HG03280 (cell line): Measurements from ENCODE around the gene GJA3.

Experiments
- ATAC-seq: cut with Tn5 transposase; IDR thresholded peaks from one replicate; pipeline ENCODE4 v1.9.1; 2021; ENCODE audit warnings: mild to moderate bottlenecking, moderate library complexity; ENCODE audit not compliant: unreplicated experiment

The GJA3 gene

DNA sequence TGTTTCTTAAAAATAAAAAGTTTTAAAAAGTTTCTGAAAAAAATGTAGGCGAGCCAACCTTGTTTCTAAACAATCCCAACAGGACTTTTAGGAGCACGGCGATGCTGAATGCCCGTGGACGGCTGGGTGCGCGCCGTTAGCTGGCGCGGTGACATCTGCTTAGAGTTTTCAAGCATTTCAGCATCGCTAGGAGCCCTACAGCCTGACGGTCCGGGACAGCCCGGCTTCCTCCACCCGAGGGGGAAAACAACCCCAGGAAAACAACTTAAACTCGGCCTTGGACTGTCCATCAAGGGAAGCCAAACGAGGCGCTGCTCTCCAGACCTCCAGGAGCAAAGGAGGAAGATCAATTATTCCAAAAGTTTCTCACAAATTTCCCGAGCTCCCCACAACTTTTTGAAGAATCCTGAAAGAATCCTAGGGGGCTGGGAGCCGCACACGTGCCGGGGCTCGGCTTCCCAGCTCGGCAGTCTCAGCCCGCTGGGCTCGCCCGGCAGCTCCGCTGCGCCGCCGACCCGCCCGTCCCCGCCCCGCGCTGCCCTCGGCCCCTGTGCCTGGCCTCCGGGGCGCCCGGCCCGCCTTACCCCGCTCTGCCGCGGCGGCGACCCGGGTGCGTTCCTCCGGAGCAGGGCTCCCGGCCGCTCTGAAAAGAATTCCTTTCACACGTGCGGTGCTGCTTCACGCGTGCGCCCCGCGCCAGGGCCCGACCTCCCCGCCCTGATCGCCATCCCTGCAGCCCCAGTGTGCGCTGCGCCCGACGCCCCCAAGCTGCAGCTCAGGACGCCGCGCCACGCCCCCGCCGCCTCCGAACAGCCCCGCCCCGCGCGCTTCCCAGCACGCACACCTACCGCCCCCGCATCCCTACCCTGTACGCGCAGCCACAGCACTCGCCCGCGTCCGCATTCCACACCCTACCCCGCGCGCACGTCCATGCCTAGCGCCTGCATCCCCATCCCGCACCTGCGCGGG lies at the start of gene GJA3:
Gene GJA3, minus strand, starts transcription at position 747 of the 969 bp plus-strand sequence. CDS start 17,764 bp downstream, outside the sequence.
- peak; percentile 41 for ATAC-seq

DNA sequence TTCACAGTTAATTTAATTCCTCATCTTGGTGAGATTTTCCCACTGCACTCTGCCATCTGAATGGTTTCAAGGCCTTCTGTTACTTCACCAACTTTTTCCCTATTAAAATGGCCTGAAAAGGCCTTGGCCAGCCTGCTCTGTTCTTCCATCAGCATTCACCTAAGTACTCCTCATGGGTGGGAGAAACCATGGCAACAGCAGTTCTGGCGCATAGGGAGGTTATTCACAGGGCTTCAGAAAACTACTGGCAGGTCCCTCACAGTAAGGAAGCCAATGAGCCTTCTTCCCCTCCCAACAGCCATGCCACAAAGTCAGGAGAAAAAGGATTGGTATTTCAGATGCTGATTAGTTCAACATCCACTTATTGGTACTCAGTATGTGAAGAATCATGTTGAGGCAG lies 49.1 kb upstream of the GJA3 start:
- no peak for ATAC-seq

DNA sequence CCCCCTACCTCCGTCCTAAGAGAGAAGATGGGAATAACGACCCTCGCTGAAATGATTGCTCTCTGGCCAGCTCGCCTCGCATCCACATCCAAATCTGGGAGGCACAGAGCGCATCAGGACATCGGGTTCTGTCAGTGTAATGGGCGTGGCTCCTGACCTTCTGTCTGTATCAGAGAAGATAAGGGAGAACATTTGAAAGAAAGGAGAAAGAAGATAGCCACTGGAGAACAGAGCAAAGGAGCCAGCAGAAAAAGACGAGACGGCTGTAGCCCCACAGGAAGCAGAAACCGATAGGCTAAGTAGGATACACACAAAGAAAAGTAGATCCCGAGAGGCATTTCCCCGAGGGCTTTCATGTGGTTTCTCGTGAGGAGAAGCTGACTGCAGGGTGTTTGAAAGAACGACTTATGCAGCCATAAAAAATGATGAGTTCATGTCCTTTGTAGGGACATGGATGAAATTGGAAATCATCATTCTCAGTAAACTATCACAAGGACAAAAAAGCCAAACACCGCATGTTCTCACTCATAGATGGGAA lies 45.9 kb upstream of the GJA3 start:
- no peak for ATAC-seq

DNA sequence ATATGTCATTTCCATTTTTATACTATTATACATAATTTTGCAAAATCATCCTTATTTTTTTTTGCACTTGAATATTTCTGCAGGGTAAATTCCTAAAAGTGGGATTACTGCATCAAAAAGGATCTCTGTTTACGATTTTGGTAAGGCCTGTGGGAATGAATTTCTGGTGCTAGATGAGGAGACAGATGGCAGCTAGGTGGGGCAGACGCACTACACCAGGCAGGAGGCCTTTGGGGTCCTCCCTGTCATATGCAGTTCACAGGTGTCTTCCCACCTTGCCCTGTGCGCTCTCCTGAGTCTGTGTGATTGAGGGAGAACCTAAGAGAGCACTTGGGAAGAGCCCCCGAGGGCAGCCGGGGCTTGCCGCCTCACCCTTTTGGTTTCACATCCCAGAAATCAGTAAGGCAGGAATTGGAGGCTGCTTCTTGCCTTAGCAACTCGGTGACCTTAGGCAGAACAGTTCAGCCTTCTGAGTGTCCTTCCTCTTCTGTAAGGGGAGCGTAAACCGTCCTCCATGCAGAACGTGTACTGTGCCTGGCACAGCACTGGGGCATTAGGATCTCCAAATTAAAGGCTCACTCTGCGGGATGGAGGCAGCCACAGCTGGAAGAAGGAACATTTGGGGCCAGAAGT lies 45.3 kb upstream of the GJA3 start:
- no peak for ATAC-seq

DNA sequence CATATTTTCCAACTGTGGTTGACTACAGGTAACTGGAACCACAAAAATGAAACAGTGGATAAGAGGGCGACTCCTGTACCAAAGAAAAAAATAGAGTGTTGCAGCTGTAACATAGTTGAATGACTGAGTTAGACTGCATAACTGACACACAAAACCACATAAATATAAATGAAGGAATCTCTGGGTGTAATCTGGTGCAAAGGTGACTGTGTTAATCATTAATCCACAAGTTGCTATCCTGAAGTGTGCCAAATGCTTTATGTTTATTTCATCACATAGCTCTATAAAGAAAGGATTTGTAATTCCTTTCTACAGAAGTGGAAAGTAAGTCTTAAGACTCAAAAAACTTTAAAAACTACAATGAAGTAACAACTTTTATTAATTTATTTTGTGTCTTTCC lies 37.9 kb upstream of the GJA3 start:
- ATAC-seq, result no peak

DNA sequence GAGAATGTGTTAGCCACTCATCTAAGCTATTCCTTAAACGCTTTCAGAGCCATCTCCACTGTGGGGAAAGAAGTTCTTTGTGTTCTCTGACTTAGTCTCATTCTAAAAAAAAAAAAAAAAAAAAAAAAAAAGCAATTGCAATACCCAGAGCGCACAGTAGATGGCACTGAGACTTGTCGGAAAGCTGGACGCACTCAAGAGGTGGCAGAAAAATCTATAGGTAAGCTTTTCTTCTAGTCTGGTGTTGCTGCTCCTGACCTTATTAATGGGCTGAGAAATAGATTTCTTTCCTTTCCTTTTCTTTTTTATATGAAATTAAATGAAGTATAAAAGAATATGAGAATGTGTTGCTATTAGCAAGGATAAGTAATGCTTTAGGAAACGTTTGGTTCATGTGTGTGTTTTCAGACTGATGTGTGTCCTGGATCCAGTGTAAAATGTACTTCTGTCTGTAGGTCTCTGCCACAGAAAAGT lies 36.5 kb upstream of the GJA3 start:
- no peak for ATAC-seq

DNA sequence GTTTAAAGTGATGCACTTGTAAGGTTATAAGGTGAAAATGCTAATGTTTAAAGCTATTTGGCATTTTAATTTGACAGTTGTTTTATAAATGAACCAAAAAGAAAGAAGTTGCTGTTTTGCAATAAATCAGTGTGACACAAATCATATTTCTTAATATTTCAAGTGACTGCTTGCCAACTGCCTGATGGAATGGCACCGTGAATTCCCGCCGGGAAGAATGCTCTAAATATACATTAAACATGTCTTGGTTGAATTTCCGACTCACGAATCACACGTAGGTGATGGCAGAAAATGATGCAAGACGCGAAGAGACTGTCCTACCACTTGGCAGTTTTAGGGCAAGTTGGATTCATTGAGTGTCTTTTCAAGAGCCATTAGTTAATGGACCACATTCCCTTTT lies 34.9 kb upstream of the GJA3 start:
- ATAC-seq, result no peak

DNA sequence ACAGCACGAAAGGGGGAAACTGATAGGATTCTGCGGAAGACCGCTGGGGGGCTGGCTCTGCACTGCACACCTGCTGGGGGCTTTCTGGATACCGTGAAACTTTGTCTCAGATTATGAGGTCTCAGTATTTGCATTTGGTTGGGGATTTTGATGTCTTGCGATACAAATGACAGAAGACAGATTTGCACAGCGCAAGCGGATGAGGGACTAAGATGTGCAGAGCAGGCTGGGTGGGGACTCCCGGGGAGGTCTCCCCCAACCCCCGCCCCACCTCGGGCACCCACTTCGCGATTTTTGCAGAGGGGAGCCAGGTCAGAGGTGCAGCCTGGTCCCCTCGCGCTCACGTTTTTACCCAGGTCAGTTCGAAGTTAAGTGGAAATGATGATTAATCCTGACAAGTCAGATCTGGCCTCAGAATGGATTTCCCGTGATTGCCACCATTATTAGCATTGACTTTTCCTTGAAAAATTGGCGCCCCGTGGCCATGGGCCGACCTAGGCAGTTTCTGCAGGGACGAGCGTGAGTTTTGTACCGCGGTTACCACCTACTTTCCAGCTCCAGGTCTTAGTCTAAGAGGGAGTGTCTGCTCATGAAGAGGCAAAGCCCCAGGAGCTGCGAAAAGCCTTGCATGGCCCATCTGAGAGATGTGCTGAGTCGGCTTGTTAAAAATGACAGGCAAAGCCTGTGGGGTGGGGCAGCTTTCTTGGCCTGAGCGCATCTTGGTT lies 33.2 kb upstream of the GJA3 start:
- ATAC-seq, result no peak

DNA sequence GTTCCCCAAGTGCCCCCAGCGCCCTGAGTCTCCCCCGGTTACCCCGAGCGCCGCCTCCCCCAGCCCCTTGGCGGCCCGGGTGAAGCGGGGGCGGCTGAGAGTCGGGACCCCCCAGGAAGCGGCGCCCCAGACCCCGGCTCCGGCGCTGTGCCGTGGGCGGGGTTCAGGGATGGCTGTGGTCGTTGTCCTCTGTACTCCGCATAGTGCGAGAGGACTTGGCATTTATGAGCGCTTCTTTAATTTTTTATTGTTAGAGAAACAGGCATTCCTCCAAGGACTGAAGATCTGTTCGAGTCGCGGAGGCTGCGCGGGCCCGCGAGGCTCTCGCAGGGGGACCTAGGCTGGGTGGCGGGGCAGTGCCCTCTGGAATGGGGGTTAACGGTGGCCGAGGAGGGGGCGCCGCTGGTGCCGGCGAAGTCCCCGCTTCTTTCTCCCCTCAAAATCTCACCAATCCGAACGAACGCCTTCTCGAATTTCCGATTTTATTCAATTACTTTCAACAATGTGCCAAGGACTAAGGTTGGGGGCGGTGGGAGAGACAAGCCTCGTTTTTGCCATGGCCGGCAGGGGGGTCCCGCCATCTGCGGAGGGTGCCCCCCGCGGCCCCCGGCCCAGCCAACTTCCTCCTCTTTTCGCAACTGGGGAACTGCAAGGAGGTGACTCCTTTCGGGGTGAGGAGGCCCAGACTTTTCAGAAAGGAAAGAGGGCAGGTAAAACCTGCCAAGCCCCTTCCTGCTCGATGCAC lies 32.5 kb upstream of the GJA3 start:
- no peak for ATAC-seq

DNA sequence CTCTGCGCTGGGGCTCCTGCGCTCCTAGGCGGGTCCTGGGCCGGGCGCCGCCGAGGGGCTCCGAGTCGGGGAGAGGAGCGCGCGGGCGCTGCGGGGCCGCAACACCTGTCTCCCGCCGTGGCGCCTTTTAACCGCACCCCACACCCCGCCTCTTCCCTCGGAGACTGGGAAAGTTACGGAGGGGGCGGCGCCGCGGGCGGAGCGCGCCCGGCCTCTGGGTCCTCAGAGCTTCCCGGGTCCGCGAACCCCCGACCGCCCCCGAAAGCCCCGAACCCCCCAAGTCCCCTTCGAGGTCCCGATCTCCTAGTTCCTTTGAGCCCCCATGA lies 31.9 kb upstream of the GJA3 start, which contains the start of gene GJB2:
Gene GJB2, minus strand, starts transcription at position 103 of the 326 bp plus-strand sequence. CDS start 3,357 bp downstream, outside the sequence.
- ATAC-seq, result no peak

DNA sequence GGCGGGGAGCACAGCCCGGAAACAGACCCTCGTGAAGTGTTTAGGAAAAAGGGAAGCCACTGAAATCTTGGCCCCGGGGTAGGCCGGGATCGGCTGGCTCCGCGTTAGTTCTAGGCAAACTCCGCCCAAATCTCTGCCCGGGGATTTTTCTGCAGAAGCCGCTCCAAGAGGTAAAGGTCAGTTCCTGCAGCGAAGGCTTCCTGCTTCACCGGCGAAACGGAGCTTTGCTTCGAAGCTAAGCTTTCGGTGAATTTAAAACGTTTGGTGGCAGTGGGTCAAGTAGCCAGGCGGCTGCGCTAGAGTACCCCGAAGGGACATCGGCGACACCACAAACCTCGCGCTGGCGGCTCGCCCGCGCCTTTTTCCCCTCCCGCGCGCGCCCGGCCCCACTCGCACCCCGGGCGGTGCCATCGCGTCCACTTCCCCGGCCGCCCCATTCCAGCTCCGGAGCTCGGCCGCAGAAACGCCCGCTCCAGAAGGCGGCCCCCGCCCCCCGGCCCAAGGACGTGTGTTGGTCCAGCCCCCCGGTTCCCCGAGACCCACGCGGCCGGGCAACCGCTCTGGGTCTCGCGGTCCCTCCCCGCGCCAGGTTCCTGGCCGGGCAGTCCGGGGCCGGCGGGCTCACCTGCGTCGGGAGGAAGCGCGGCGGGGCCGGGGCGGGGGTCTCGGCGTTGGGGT lies 31.4 kb upstream of the GJA3 start:
- no peak for ATAC-seq

DNA sequence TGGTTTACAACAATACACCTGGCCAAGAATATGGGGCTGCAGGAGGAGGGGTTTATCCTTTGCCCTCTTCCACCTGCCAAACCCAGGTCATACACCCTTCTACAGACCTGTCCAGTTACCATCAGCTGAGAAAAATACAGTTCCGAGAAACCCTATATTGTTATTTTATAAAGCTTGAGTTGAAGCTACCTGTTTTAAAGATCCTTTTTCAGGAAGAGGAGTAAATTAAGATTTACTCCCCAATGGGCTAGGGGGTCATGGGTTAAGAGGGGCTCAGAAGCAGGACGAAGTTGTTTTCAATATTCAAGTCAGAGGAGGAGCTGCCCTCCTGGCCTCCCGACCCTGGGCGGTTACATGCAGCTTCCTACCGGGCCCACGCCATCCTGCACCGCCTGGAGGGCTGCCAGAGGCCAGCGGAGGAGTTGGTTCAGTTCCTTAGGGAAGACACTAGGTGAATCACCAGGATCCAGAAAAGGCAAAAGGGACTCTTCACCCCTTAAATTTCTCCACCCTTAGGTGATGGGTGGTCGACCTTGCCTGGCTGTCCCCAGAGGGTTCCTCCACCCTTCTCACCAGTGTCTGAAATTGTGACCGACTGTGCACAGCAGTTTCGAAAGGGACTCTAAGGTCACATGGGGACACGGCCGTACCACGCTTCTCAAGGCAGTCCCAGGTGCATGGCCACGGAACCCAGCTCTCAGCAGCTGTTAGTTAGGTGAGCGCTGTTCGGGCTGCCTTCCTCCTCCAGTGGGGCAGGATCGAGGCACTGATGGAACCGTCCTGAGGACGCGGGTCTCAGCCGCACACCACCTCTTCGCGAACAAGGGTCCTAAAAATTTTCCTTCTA lies 30.7 kb upstream of the GJA3 start:
- no peak for ATAC-seq

DNA sequence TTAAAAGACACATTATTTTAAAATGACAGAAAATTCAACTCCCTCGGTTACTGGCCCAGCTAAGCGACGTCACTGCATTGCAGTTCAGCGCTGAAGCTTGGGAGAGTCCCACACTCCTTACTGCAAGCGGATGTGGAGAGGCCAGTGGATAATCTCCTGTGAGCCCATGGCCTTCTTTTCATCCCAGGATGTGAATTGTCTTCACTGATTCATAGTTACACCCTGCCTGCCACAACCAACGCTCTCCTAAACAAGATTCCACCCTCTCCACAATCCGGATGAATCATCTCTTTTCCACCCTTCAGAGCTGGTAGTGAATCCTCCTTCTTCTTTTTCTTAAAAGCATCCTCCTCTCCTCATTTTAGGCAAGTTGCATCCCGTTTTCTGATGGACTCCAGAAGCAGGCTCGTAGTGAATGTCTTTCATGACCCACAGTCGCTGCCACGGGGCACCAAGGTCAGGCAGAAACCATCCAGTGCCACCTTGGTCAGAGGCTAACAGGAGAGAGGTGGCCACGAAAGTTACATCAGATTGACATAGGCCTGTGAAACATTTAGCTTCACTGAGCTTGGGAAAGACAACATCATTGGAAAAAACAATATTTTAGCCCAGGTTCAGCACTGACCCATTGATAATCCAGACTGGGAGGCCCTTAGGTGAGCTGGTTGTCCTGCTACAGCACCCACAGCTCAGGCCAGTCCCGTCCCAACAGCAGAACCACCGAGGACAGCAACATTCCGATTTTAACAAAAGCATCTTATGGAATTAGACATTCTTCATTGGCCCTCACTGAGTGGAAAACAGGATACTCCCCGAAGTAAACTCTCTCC lies 29.8 kb upstream of the GJA3 start:
- no peak for ATAC-seq

DNA sequence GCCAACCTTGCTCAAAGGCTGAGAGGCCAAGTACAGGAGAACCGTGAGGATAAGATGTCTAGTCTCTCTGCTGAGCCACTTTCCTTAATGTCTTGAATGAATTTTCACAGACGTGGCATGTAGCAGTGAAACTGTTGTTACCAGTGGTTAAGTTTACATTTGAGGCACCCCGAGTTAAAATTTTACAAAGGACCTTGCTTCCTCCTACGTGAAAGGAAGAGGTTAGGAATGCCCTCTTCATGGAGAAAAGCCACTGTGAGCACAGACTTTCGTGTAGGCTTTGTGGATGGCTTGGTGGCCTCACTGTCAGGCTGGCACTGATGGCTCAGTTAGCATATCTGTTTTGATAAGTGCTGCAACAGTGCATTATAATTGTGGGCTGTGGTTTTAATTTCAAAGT lies 29.2 kb upstream of the GJA3 start:
- no peak for ATAC-seq

DNA sequence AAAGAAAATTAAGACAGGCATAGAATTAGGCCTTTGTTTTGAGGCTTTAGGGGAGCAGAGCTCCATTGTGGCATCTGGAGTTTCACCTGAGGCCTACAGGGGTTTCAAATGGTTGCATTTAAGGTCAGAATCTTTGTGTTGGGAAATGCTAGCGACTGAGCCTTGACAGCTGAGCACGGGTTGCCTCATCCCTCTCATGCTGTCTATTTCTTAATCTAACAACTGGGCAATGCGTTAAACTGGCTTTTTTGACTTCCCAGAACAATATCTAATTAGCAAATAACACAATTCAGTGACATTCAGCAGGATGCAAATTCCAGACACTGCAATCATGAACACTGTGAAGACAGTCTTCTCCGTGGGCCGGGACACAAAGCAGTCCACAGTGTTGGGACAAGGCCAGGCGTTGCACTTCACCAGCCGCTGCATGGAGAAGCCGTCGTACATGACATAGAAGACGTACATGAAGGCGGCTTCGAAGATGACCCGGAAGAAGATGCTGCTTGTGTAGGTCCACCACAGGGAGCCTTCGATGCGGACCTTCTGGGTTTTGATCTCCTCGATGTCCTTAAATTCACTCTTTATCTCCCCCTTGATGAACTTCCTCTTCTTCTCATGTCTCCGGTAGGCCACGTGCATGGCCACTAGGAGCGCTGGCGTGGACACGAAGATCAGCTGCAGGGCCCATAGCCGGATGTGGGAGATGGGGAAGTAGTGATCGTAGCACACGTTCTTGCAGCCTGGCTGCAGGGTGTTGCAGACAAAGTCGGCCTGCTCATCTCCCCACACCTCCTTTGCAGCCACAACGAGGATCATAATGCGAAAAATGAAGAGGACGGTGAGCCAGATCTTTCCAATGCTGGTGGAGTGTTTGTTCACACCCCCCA lies 28.1 kb upstream of the GJA3 start:
- no peak for ATAC-seq

DNA sequence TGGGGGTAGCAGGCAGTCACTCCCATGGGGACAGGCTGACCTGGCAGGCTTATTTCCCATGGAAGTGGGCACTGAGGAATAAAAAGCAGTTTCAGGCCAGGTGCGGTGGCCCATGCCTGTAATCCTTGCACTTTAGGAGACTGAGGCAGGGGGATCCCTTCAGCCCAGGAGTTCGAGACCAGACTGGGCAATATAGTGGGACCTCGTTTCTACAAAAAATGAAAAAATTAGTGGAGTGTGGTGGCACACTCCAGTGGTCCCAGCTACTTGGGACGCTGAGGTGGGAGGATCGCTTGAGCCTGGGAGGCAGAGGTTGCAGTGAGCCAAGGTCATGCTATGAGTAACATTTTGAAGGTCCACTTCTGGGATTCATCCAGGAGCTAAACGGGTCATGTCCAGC lies 25.9 kb upstream of the GJA3 start:
- no peak for ATAC-seq

DNA sequence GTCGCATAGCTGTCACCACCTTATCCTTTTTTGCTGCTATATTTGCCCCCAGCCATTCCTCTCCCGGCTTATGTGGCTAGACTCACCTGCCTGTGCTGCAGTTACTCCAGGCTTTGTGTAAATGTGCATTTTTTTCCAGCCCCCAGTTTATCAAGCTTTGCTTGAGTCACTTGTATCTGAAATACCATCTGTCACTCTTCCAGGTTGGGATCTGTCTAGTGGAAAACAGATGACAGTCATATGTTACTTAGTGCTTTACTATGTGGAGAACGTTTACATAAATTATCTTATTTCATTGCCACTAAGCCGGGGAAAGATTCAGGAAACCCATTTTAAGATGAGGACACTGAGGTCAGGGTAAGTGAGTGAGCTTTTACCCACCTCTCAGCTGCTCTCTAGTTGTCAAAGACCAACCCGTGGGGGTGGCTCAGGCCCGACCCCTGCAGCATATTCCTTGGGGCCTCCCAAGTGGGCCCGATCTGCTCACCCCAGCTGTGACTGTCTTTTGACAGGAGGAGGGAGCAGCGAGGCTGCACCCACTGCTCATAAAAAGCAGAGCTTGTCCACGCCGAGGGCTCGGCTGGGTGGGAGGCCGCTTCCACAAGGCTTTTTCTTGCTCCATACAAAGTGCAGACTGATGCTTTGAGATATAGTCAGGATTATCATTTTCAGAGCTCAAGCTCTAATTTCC lies 24.7 kb upstream of the GJA3 start:
- ATAC-seq, result no peak
